HFF-Myc (cell line): ENCODE data around the gene KLHL18.

Source experiments
- DNase-seq: peaks from one replicate; pipeline ENCODE4 v3.0.0-alpha.2; 2011; ENCODE audit warnings: low read depth; ENCODE audit errors: extremely low read depth
- H3K4me3 ChIP-seq: replicated peaks from 2 replicates; pipeline ENCODE4 v1.5.1; 2011; ENCODE audit warnings: low read depth, mild to moderate bottlenecking, control low read depth, low read length
- CTCF ChIP-seq: IDR thresholded peaks from 2 replicates; pipeline ENCODE4 v1.5.1; 2012; ENCODE audit warnings: mild to moderate bottlenecking, low read depth, low read length, control low read depth; ENCODE audit errors: missing control alignments

The KLHL18 gene

DNA sequence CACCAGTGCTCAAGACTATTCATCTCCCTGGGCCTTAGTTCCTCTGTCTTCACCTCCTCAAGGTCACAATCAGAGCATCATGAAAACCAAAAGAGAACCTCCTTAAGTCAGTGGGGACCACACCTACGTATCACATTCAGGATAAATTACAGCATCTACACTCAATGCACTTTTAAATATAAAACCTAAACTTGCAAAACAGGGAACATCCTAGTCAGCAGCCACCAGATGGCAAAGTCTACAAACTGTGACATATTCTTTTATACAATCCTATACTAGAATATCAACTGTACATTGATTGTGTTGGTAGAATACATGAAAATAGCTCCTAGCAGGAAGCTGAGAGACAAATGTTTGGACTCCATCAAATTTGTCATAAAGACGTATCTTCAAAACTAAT, 8.1 kb upstream of the KLHL18 start:
- DNase-seq: no peak
- no peak for TF ChIP-seq CTCF
- no peak overlapping the region for H3K4me3 ChIP-seq

GRCh38 chr3:47276558-47276957, 6.2 kb upstream of the KLHL18 start:
- H3K4me3 ChIP-seq: no peak overlapping the region
- no peak for TF ChIP-seq CTCF
- no peak for DNase-seq

GRCh38 chr3:47280519-47280918, 2.2 kb upstream of the KLHL18 start:
- no peak for DNase-seq
- no peak overlapping the region for H3K4me3 ChIP-seq
- TF ChIP-seq CTCF: no peak

GRCh38 chr3:47283193-47283537, 421 bp downstream of the KLHL18 start:
- no peak for DNase-seq
- no peak for TF ChIP-seq CTCF
- peak overlapping the region; percentile 82 for H3K4me3 ChIP-seq

DNA sequence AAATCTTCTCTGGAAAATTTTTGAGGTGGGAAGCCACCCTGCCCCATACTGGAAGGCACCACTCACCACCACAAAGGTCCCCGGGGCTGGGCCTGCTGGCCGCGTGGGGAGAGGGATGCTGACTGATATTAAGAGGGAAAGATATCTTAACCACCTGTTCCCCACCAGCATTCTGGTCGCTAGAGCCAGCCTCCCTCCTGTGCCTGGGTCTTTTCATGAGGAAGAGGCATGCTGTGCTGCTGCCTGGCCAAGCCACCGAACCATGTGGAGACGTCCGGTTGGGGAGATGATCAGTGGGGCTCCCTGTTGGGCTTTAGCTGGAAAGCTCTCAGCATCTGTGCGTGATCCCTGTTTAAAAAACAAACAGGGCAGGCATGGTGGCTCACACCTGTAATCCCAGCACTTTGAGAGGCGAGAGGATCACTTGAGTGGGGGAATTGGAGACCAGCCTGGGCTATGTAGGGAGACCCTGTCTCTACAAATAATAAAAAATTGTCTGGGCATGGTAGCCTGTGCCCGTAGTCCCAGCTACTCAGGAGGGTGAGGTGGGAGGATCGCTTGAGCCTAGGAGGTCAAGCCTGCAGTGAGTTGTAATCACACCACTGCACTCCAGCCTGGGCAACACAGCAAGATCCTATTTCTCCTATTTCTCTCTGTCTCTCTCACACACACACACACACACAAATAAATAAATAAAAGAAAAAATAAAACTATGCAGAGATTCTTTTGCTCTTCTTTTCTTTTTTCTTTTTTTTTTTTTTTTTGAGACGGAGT, 1.0 kb downstream of the KLHL18 start:
- no peak for TF ChIP-seq CTCF

DNA sequence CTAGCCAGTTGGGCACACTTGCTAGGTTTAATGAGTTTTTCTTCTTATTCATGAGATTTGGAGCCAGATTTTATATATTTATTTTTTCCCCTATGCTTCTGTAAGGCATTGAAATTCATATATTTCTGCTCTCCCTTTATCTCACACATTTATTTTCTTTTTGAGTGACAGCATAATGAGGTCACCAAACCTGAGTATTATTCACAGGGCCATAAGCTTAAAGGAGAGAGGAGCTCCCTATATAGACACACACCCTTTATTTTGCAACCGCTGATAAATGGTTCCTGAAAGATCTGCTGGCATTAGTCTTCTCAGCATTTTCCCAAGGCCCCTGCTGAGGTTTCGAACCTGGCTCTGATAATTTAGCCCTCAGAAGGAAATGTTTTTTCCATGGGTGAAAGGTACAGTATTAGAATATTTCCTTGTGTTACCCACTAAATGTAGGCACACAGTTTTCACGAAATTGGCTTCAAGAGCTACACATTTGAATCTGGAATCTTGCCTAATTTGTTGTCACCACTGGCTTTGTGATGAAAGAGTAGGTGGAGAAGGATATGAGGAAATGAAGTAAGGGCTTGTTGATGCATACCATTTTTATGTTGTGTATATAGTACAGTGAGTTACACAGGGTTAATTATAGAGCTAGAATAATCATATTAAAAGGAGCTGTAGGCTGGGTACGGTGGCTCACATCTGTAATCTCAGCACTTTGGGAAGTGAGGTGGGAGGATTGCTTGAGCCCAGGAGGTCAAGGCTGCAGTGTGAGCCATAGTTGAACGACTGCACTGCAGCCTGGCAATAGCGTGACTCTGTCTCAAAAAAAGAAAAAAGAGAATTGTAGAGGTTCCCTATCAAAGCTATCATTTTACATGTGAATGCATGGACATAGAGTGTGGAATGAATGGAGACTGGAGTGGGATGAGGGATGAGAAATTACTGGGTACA, 6.5 kb downstream of the KLHL18 start:
- DNase-seq: no peak
- no peak overlapping the region for H3K4me3 ChIP-seq

More for the DNA sequence above, 1.0 kb downstream of the KLHL18 start:
- DNase-seq: no peak
- peak overlapping the region; percentile 82 for H3K4me3 ChIP-seq

More for the DNA sequence above, 6.5 kb downstream of the KLHL18 start:
- TF ChIP-seq CTCF: no peak
